Esophagus squamous epithelium (tissue), 4 donors: ENCODE measurements around the gene ERCC4.

ENCODE experiments used
- CTCF ChIP-seq, 6 experiments: fragments of 450-650 bp in 4 of 6; fragments of 200-600 bp in 2 of 6; sonication (generic) in 2 of 6; IDR thresholded peaks; one replicate each; pipeline ENCODE4 v1.5.1; 2016 to 2019; ENCODE audit warnings: antibody characterized with exemption in 6 of 6, mild to moderate bottlenecking in 4 of 6, moderate library complexity in 4 of 6
- POLR2A ChIP-seq, 4 donors: fragments of 450-650 bp; IDR thresholded peaks; one replicate each; pipeline ENCODE4 v1.6.1; 2017; ENCODE audit warnings: antibody characterized with exemption in 4 of 4, mild to moderate bottlenecking in 4 of 4, moderate library complexity in 3 of 4

- no peak for TF ChIP-seq CTCF (IDR thresholded peaks at IDR 0.05)
- no peak for TF ChIP-seq POLR2A (IDR thresholded peaks at IDR 0.05)
Measured at GRCh38 chr16:13931845-13932244, 11.9 kb downstream of the ERCC4 start.
